Uterus (tissue), 2 donors: ENCODE results near the gene TPPP.

Experiments
- POLR2A ChIP-seq, 2 donors: fragments of 450-650 bp; IDR thresholded peaks; one replicate each; pipeline ENCODE4 v1.6.1; 2016; ENCODE audit warnings: antibody characterized with exemption in 2 of 2, mild to moderate bottlenecking in 1 of 2, moderate library complexity in 1 of 2
- TF ChIP-seq, protein P1 (sequence below), 4 experiments: fragments of 200-600 bp in 2 of 4; fragments of 450-650 bp in 2 of 4; sonication (generic) in 2 of 4; IDR thresholded peaks; one replicate each; pipeline ENCODE4 v1.5.1; 2016 to 2019; ENCODE audit warnings: antibody characterized with exemption in 4 of 4, mild to moderate bottlenecking in 2 of 4, moderate library complexity in 1 of 4

DNA sequence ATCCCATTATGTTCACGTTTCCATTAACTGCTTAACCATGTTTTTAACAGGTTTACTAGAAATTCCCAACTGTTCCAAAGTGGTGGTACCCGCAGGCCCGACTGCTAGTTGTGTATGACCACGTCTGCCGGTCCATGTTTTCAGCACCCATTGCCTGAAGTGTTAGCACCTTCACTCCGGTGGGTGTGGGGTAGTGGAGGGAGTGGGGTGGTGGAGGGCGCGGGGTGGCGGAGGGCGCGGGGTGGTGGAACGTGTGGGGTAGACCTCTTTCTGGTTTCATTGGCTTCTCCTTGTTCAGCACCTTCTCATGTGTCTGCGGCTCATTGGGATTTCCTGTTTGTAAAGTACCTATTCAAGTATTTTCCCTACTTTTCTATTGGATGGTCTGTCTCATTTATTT is 37.7 kb downstream of the TPPP start:
- TF ChIP-seq, protein P1, sequence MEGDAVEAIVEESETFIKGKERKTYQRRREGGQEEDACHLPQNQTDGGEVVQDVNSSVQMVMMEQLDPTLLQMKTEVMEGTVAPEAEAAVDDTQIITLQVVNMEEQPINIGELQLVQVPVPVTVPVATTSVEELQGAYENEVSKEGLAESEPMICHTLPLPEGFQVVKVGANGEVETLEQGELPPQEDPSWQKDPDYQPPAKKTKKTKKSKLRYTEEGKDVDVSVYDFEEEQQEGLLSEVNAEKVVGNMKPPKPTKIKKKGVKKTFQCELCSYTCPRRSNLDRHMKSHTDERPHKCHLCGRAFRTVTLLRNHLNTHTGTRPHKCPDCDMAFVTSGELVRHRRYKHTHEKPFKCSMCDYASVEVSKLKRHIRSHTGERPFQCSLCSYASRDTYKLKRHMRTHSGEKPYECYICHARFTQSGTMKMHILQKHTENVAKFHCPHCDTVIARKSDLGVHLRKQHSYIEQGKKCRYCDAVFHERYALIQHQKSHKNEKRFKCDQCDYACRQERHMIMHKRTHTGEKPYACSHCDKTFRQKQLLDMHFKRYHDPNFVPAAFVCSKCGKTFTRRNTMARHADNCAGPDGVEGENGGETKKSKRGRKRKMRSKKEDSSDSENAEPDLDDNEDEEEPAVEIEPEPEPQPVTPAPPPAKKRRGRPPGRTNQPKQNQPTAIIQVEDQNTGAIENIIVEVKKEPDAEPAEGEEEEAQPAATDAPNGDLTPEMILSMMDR (IDR thresholded peaks at IDR 0.05), result no peak
- TF ChIP-seq POLR2A (IDR thresholded peaks at IDR 0.05), result no peak
